Measurements from ENCODE around the gene SMOC2.

The SMOC2 gene

DNA sequence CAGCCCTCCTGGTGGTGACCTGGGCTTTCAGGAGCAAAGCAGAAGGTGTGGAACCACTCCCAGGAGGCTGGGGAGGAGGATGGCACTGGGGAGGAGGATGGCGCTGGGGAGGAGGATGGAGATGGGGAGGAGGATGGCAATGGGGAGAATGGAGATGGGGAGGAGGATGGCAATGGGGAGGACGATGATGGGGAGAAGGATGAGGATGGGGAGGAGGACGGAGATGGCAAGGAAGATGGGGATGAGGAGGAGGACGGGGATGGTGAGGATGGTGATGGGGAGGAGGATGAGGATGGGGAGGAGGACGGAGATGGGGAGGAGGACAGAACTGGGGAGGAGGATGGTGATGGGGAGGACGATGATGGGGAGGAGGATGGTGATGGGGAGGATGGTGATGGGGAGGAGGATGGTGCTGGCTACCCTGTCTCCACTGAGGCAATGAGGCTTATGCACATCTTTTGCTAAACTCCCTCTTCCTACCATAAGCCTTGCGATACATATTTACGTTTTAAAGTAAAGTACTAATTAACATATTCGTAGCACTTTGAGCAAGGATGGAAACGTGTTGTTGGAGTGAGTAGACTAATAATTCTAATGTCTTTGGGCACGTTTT, 7.4 kb downstream of the SMOC2 start:
- DNase-seq: no peak

GRCh38 chr6:168450917-168451316, 9.9 kb downstream of the SMOC2 start:
- DNase-seq: no peak

GRCh38 chr6:168451805-168452517, 11.0 kb downstream of the SMOC2 start:
- no peak for DNase-seq

- DNase-seq: no peak
These were observed 11.8 kb downstream of the SMOC2 start for GRCh38 chr6:168452685-168453377.

GRCh38 chr6:168455847-168456530, 15.0 kb downstream of the SMOC2 start:
- no peak for DNase-seq

DNA sequence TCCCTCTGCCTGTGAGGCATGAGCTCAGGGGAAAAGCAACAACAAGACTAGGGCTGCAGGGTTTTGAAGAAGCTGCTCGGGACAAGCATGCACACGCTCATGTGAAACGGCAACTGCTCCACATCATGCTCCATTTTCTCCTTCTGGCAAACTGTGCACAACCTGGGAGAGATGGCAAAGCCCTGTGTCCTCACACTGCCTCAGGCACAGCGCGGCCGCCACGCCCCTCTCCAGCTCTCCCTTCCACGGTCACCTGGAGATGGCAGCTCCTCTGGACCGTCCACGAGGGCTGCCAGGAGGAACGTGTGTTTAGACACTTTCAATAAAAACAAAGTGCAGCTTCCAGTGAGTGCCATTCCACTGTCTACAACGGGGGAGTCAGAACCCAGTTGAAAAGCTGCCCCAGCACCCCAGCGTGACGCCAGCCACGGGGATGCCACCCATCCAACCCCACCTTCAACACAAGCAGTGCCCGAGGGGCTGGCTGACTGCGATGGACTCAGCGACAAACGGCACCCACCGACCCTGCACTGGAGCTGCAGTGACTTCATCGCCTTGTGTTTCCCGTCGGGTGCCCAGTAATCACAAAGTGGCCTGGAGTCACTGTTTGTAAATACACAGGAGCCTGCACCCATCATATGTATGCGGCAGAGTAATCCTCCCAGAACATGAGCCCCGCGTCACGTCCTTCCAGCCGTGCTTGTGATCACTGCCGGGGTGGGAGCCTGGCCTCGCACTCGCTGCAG, 16.1 kb downstream of the SMOC2 start:
- no peak for DNase-seq

DNA sequence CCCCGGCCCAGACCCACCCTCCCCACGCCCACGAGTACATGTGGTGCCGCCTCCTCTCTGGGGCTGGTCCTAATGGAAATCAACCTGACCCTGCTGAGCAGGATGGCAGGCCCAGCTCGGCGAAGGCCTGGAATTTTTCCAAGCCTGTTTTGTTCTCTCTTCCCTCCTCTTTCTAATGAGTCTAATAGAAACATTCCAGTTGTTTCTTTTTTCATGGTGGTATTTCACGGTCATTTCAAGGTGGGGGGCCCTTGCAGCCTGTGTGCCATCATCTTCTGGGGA, 16.6 kb downstream of the SMOC2 start:
- DNase-seq: no peak

DNA sequence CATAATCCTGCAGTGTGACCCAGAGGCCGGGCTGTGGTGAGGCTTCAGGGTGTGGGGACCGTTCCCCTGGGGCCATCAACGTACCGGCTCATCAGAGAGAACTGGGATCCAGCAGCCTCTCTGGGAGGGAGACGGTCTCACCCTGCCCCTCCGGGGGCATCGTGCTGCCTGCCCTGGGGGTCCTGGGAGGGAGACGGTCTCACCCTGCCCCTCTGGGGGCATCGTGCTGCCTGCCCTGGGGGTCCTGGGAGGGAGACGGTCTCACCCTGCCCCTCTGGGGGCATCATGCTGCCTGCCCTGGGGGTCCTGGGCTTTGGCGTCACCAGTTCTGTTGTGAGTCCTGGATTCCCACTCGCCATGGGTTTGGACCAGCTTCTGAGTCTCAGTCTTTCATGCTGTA, 17.1 kb downstream of the SMOC2 start:
- no peak for DNase-seq

GRCh38 chr6:168459572-168459971, 18.6 kb downstream of the SMOC2 start:
- DNase-seq: no peak

GRCh38 chr6:168462289-168462853, 21.4 kb downstream of the SMOC2 start:
- DNase-seq: no peak

- no peak for DNase-seq
These were observed 23.6 kb downstream of the SMOC2 start for GRCh38 chr6:168464546-168464945.

- DNase-seq: no peak
These were observed 27.1 kb downstream of the SMOC2 start for GRCh38 chr6:168468045-168468444.

DNA sequence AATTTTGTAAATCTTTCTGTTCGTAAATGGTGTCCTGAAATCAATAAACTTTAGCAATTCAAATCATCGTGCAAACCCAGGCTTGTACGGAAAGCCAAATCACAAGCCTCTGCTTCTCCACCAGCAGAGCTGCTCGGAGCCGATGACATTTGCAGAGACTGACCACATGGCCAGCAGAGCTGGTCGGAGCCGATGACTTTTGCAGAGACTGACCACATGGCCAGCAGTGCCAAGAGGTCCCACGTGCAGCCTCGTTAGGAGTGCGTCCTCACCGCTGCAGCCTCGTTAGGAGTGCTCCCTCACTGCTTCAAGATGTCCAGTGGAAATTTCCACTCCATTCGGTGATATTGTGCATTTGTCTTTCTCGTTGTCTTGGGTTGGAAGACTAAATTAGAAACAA, 28.5 kb downstream of the SMOC2 start:
- DNase-seq: no peak

DNA sequence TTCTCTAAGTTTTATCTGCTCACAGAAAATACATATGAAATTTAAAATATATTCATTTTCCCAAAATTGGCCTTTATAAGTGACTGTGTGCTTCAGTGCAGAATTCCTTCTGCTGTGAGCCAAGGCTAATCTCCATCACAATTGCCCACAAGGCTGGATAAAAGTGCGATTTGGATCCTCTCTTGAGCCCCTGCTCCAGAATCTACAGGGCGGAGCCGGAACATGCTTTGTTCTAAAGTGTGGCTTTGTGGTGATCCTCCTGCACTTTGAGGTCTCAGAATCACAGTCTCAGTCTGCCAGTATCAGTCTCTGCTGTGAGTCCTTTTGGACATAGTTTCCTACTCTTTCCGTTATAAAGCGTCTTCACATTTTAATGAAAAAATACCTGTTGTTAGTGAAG, 28.9 kb downstream of the SMOC2 start:
- DNase-seq: no peak

GRCh38 chr6:168472363-168472762, 31.4 kb downstream of the SMOC2 start:
- DNase-seq: no peak

DNA sequence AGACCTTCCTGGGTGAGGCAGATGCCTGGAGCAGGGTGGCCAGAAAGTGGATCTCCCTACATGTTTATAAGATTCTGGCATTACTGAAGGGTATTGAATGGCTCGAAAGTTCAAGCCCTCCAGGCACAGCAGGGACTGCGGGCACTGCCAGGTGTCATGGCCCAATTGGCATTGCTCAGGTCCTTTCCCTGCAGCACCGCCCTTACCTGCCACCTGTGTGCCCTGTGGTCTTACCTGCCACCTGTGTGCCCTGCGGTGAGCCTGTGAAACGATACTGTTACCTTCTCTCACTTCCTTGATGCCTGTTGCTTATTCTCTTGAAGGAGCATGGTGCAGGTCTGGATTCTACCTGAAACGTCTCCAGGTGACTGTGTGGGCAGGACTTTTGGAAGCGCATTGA, 32.2 kb downstream of the SMOC2 start:
- no peak for DNase-seq

GRCh38 chr6:168475188-168476013, 34.4 kb downstream of the SMOC2 start:
- no peak for DNase-seq

DNA sequence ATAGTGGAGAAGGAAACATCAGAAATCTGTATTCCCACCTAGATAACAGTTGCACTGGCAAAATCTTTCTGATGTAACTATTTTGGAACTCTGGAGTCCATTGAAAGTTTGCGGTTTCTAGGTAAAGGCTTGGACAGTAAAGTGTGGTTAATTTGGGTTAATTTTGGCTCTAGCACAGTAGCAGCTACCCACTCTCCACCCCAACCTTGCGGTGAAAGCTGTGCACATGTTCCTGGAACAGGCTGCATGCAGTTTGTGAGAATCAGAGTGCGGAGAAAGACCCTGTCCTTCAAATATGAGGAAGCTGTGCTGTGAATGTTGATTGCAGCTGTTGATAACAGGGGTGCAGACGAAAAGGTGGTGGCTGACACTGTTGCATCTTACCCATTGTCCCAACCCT, 38.4 kb downstream of the SMOC2 start:
- DNase-seq: no peak

- DNase-seq: no peak
These were observed 39.5 kb downstream of the SMOC2 start for GRCh38 chr6:168480481-168480880.

DNA sequence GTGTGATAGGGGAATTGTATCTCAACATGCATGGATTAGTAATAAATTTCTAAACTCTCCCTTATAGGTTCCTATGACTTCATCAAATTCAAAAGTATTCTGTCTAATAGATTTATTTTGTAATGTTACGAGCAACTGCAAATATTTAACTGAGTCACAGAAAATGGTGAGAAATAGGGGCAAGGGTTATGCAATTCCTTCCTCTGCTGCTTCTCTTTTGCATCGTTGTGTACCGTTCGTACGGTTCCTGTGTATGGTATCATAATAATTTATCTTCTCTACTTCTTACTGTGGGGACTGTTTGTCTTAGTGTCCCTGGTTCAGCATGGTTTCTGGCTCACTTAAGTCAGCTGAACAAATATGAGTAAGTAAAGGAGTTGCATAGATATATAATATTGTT, 44.8 kb downstream of the SMOC2 start:
- no peak for DNase-seq

- no peak for DNase-seq
These were observed 49.8 kb downstream of the SMOC2 start for GRCh38 chr6:168490757-168491156.

GRCh38 chr6:168493976-168494375, 53.0 kb downstream of the SMOC2 start:
- DNase-seq: no peak

All from SW 1271 (cell line).